Right kidney (tissue), 1 donor: ENCODE measurements around the gene EGFL6.
"Not testable (repeated sequence)": the region's sequence is repeated elsewhere in the genome, so short reads cannot be mapped to it uniquely, and the experiment has no call there.

Experiments
- DNase-seq: peaks from one replicate; pipeline ENCODE4 v3.0.0-alpha.2; 2016

The EGFL6 gene

DNA sequence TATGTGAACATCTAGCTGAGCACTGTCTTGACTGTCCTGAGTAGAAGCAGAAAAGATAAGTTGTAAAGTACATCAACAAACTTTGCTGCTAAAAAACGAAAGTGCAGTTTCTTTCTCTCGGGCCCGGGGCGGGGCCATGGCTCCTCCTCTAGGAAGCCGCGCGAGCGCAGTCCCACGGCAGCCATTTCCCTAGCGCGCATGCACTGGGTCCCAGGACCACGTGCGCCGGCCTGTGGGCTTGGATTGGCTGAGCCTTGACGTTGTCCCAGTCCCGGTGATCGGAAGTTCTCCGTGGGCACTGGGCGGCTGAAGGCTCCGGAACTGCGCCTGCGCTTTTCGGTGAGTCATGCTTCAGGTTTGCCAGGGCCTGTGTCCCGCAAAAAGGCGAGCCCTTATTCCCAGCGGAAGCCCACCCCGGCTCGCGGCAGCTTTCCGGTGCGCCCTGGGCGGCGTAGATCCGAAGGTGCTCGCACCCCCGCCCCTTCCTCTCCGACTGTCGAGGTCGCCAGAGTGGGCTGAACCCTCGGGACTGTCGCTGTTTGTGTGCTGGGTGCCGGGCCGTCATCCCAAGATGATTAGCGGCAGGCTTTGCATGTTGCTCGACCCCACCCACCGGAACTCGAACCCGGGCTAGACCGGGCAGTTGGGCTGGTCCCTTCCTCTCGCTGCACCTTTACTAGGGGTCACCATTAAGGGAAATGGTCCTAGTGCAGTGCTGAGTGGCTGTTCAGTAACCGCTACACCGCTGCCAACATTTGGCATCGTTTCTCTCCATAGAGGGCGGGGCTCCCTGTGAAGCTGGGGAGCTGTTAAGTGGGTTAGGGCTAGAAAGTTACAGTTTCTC is 83.7 kb downstream of the EGFL6 start, which contains the start of gene TCEANC:
TSS of gene TCEANC (plus strand) at position 292 of the 844 bp plus-strand sequence. CDS start 9,368 bp downstream, outside the sequence.
- peak; percentile 82 for DNase-seq

GRCh38 chrX:13654116-13654515 is 84.7 kb downstream of the EGFL6 start:
- DNase-seq = no peak

GRCh38 chrX:13655674-13656073 is 86.3 kb downstream of the EGFL6 start:
- DNase-seq = no peak

GRCh38 chrX:13658602-13659001 is 89.2 kb downstream of the EGFL6 start:
- DNase-seq = no peak

GRCh38 chrX:13659063-13659462 is 89.7 kb downstream of the EGFL6 start:
- no peak for DNase-seq

GRCh38 chrX:13661735-13662288 is 92.4 kb downstream of the EGFL6 start:
- no peak for DNase-seq

- no peak for DNase-seq
These were observed 93.0 kb downstream of the EGFL6 start for GRCh38 chrX:13662355-13662791.

GRCh38 chrX:13664020-13664419 is 94.6 kb downstream of the EGFL6 start:
- no peak for DNase-seq

DNA sequence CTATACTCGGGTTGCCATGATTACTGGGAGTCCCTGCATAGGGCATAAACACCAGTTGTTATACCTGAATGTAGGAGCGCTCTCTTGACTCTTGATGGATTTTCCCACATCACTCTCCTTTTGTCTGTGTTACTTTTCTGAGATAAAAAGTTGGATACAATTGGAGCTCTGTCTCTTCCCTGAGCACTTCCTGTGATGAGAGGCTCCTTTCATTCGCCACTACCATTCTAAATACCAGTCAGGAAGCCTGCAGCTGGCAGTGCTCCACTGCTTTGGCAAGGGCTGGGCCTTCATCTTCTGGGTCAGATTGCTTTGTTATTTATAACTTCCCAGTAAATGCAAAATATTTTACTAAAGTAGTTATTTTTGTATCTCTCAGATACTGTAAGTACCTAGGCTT is 97.4 kb downstream of the EGFL6 start:
- DNase-seq = no peak

DNA sequence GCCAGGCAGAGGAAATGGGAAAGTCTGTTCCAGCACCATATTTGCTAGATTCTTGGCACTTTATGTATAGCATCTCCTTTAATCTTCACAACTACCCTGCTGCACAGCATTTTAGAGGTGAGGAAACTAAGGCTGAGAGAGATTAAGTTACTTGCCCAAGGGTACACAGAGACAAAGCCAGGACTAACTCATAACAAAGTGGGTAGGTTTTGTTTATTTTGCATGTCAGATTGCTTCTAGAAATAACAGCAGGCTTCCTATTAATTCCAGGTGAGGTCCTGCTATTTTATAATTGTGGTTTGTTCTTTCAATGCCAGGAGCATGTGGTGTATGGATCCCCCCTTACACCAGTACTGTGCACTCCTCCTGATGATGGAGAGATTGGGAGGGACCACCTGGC is 98.5 kb downstream of the EGFL6 start:
- no peak for DNase-seq

DNA sequence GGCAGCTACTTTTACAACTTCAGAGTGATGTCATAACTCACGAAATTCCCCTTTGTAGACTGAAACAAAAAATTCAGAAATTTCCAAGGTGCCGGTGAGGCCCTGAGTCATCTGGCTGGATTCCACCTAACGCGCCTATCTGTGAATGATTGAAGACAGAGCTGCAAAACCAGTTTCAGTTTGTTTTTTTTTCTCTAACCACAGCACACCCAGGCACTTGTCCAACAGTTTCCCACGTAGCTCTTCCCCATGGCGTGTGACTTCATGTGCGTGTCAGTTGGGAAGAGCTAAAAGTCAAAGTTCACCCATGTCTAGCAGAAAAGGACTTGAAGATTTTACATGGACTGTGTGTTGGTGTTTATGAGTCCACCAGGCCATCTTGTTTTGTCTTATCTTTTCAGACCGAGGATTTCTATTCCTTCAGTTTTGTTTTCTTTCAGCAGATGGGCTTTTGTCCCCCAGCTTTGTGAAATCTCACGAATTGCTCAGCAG is 99.9 kb downstream of the EGFL6 start:
- no peak for DNase-seq

- not testable (repeated sequence) for DNase-seq
These were observed 100.4 kb downstream of the EGFL6 start for GRCh38 chrX:13669755-13670154.

GRCh38 chrX:13670197-13670596 is 100.8 kb downstream of the EGFL6 start:
- DNase-seq = no peak

- DNase-seq = no peak
These were observed 103.6 kb downstream of the EGFL6 start for GRCh38 chrX:13673016-13673415.

DNA sequence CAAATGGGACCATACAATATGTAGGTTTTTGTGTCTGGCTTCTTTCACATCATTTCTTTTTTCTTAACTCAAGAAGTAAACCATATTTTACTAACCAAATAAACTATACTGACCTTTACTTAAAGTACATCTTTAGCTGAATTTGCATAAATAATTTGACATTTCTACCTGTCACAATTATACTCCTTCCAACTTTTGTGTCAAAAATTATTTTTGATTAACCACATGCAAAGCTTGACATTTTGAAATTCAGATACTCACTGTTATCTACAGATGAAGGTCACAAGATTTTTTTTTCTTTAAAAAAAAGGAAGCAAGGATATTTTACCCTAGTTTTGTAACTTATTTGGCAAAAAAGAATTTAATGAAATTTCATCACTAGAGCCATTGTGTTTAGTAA is 107.5 kb downstream of the EGFL6 start:
- DNase-seq = no peak

DNA sequence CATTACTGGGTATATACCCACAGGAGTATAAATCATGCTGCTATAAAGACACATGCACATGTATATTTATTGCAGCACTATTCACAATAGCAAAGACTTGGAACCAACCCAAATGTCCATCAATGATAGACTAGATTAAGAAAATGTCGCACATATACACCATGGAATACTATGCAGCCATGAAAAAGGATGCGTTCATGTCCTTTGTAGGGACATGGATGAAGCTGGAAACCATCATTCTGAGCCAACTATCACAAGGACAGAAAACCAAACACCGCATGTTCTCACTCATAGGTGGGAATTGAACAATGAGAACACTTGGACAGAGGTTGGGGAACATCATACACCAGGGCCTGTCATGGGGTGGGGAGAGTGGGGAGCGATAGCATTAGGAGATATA is 110.3 kb downstream of the EGFL6 start:
- not testable (repeated sequence) for DNase-seq

GRCh38 chrX:13681595-13681994 is 112.2 kb downstream of the EGFL6 start:
- DNase-seq = no peak
